HEK293T (cell line): ENCODE data around the gene FXYD4.
A peak's percentile ranks its signal among the peaks of the same experiment; 100 is the strongest.

ENCODE experiments used
- CTCF ChIA-PET: fragments of 350-600 bp; formaldehyde crosslinking; extraction: SDS; loops from one replicate; lab custom pipeline; 2021; ENCODE audit warnings: antibody characterized with exemption, inconsistent platforms; lab: Yijun Ruan, JAX
- POLR2A ChIA-PET: fragments of 350-600 bp; formaldehyde crosslinking; extraction: SDS; loops from one replicate; lab custom pipeline; 2020; ENCODE audit warnings: antibody characterized with exemption, inconsistent platforms; lab: Yijun Ruan, JAX
- DNase-seq: peaks from one replicate; pipeline ENCODE4 v3.0.0; 2012; ENCODE audit warnings: mixed read lengths; ENCODE audit errors: extremely low spot score
- ARNT ChIP-seq: fragments of 450-650 bp; IDR thresholded peaks from 2 replicates; pipeline ENCODE4 v1.6.1; 2017; ENCODE audit warnings: mild to moderate bottlenecking
- BHLHE40 ChIP-seq: fragments of 450-650 bp; IDR thresholded peaks from 2 replicates; pipeline ENCODE4 v1.6.1; 2016; ENCODE audit warnings: mild to moderate bottlenecking, moderate library complexity, borderline replicate concordance
- CTBP1 ChIP-seq: fragments of 450-650 bp; IDR thresholded peaks from 2 replicates; pipeline ENCODE4 v1.6.1; 2016; ENCODE audit warnings: borderline replicate concordance
- ELF4 ChIP-seq: fragments of 450-650 bp; IDR thresholded peaks from 2 replicates; pipeline ENCODE4 v1.6.1; 2017; ENCODE audit warnings: antibody characterized with exemption
- FOXA1 ChIP-seq: fragments of 450-650 bp; IDR thresholded peaks from 2 replicates; pipeline ENCODE4 v1.6.1; 2016; ENCODE audit warnings: mild to moderate bottlenecking
- FOXK2 ChIP-seq: fragments of 450-650 bp; IDR thresholded peaks from 2 replicates; pipeline ENCODE4 v1.6.1; 2016; ENCODE audit warnings: mild to moderate bottlenecking
- FOXM1 ChIP-seq: fragments of 450-650 bp; IDR thresholded peaks from 2 replicates; pipeline ENCODE4 v1.6.1; 2017; ENCODE audit warnings: mild to moderate bottlenecking, borderline replicate concordance
- HDGF ChIP-seq: fragments of 450-650 bp; IDR thresholded peaks from 2 replicates; pipeline ENCODE4 v1.6.1; 2017; ENCODE audit warnings: antibody characterized with exemption, borderline replicate concordance
- L3MBTL2 ChIP-seq: fragments of 450-650 bp; conservative IDR thresholded peaks from 2 replicates; pipeline ENCODE4 v1.6.1; 2016; ENCODE audit warnings: mild to moderate bottlenecking
- LEF1 ChIP-seq: fragments of 450-650 bp; IDR thresholded peaks from 2 replicates; pipeline ENCODE4 v1.6.1; 2017; ENCODE audit warnings: mild to moderate bottlenecking, borderline replicate concordance
- NFRKB ChIP-seq: fragments of 450-650 bp; IDR thresholded peaks from 2 replicates; pipeline ENCODE4 v1.6.1; 2016; ENCODE audit warnings: mild to moderate bottlenecking, moderate library complexity
- PKNOX1 ChIP-seq: fragments of 450-650 bp; IDR thresholded peaks from 2 replicates; pipeline ENCODE4 v1.6.1; 2016
- SP1 ChIP-seq: fragments of 450-650 bp; IDR thresholded peaks from 2 replicates; pipeline ENCODE4 v1.6.1; 2017
- SUZ12 ChIP-seq: fragments of 450-650 bp; IDR thresholded peaks from 2 replicates; pipeline ENCODE4 v1.6.1; 2016; ENCODE audit warnings: mild to moderate bottlenecking
- TARDBP ChIP-seq: fragments of 450-650 bp; IDR thresholded peaks from 2 replicates; pipeline ENCODE4 v1.6.1; 2016
- ZNF384 ChIP-seq: fragments of 450-650 bp; IDR thresholded peaks from 2 replicates; pipeline ENCODE4 v1.6.1; 2016

FXYD4 gene

GRCh38 chr10:43376828-43377423, 5.5 kb downstream of the FXYD4 start:
- ChIA-PET CTCF (no interaction called here), POLR2A (no interaction called here)
- no peak for DNase-seq
- TF ChIP-seq ARNT (no peak), PKNOX1 (no peak), BHLHE40 (no peak), SP1 (no peak), L3MBTL2 (no peak), LEF1 (no peak), CTBP1 (no peak), ZNF384 (no peak), NFRKB (no peak), ELF4 (no peak), FOXM1 (no peak), FOXK2 (no peak), TARDBP (no peak), SUZ12 (no peak), FOXA1 (no peak), HDGF (no peak)

DNA sequence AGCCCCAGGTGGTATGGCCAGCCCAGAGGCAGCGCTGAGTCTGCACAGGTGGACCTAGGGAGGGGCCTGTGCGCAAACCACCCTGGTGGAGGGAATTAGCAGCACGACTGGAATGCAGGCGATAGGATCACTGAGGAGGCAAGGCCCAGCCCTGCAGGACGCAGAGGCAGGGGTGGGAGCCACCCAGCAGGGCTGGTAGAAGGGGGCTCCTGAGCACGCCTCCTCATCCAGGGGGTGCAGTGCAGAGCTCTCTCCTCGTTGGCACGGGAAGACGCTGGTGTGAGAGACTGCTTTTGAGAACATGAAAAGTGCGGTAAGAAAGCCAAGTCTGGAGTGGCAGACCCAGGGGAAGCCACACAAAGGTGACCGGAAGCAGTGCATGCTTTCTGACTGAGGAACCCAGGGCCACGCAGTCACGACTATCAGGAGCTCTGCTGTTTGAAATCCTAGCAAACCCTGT, 6.0 kb downstream of the FXYD4 start:
- ChIA-PET CTCF (no interaction called here), POLR2A (no interaction called here)
- TF ChIP-seq L3MBTL2 (no peak), FOXA1 (no peak), HDGF (no peak), LEF1 (no peak), SUZ12 (no peak), BHLHE40 (no peak), SP1 (no peak), PKNOX1 (no peak), NFRKB (no peak), ARNT (no peak), TARDBP (no peak), FOXM1 (no peak), FOXK2 (no peak), ELF4 (no peak), ZNF384 (no peak), CTBP1 (no peak)
- peak; percentile 31 for DNase-seq

DNA sequence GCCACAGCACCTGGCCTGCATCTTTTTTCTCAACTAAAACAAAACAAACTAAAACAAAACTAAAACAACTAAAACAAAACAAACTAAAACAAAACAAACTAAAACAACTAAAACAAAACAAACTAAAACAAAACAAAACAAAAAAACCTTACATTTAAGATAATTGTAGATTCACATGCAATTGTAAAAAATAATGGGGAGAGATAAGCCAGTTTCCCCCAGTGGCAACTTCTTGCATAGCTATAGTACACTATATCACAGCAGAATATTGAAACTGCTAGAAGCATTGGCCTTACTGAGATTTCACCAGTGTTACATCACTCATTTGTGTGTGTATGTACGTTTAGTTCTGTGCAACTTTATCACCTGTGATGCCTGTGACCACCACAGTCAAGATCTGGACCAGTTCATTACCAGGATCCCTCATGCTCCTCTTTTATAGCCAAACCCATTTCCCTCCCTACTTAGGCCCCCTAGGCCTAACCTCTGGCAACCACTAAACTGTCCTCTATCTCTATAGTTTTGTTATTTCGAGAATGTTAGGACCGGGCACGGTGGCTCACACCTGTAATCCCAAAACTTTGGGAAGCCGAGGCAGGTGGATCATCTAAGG, 9.3 kb downstream of the FXYD4 start:
- DNase-seq: no peak
- POLR2A ChIA-PET: interaction anchor here (1.2 kb wide), 1 partner anchor 27 kb away, joined by 4 read pairs; no protein-coding TSS in a partner anchor
- CTCF ChIA-PET: interaction anchor here (0.6 to 1.0 kb wide), 3 partner anchors 32 to 91 kb away, joined by 3 read pairs; no protein-coding TSS in a partner anchor
- TF ChIP-seq NFRKB: no peak
- no peak for TF ChIP-seq FOXK2
- TF ChIP-seq FOXM1: no peak
- TF ChIP-seq FOXA1: no peak
- TF ChIP-seq LEF1: no peak
- TF ChIP-seq PKNOX1: no peak
- no peak for TF ChIP-seq SUZ12
- TF ChIP-seq CTBP1: no peak
- TF ChIP-seq L3MBTL2: no peak
- no peak for TF ChIP-seq HDGF
- TF ChIP-seq ZNF384: no peak
- no peak for TF ChIP-seq ARNT
- no peak for TF ChIP-seq ELF4

DNA sequence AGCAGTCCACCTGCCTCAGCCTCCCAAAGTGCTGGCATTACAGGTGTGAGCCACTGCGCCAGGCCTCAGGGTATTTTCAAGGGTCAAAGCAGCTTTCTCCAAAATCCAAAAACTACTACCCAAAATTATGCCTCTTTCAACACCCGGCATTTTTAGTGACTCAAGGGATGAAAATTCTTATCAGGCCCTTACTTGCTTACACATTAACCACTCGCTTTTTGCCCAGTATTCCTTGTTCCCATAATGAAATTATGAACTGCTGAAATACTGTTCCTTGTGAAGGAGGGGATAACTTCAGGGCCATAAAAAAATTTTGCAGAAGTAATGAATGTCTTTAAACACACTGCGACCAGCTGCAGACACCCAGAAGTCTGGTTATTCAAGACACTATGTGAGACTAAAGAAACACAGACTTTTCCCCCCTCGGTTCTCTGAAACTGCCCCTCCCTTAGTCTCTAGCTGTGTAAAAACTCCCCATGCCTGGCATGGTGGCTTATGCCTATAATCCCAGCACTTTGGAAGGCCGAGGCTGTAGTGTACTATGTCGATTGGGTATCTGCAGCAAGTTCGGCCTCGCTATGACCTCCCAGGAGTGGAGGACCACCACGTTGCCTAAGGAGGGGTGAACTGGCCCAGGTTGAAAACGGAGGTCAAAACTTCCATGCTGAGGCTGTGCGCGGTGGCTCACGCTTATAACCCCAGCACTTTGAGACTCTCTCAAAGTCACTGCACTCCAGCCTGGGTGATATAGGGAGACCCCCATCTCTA, 12.0 kb downstream of the FXYD4 start:
- DNase-seq: no peak
- ChIA-PET POLR2A (no interaction called here), CTCF (no interaction called here)
- TF ChIP-seq FOXK2 (no peak), ARNT (no peak), BHLHE40 (no peak), TARDBP (no peak), LEF1 (no peak), SUZ12 (no peak), FOXA1 (no peak)

- CTCF ChIA-PET: no interaction called here
- POLR2A ChIA-PET: interaction anchor here (0.8 to 1.1 kb wide), 4 partner anchors 11 to 70 kb away, joined by 3 to 4 read pairs (median 3); partner anchors contain the start of gene HNRNPF
- DNase-seq: no peak
- TF ChIP-seq PKNOX1: no peak
Observed at GRCh38 chr10:43384252-43385221, 13.1 kb downstream of the FXYD4 start.
